Gastrocnemius medialis (tissue), 4 donors: ENCODE data around the gene SUCLG2.

Experiments
- POLR2A ChIP-seq, 2 donors: fragments of 450-650 bp; IDR thresholded peaks; one replicate each; pipeline ENCODE4 v1.6.1; 2017; ENCODE audit warnings: antibody characterized with exemption in 2 of 2, mild to moderate bottlenecking in 2 of 2, moderate library complexity in 2 of 2
- TF ChIP-seq, protein P1 (sequence below), 5 experiments: fragments of 450-650 bp in 3 of 5; fragments of 200-600 bp in 2 of 5; sonication (generic) in 2 of 5; IDR thresholded peaks in 4 of 5; conservative IDR thresholded peaks in 1 of 5; 1 replicate in 4 of 5; 2 replicates in 1 of 5; pipeline ENCODE4 v1.5.1; 2016 to 2019; ENCODE audit warnings: antibody characterized with exemption in 5 of 5, mild to moderate bottlenecking in 3 of 5, moderate library complexity in 3 of 5

DNA sequence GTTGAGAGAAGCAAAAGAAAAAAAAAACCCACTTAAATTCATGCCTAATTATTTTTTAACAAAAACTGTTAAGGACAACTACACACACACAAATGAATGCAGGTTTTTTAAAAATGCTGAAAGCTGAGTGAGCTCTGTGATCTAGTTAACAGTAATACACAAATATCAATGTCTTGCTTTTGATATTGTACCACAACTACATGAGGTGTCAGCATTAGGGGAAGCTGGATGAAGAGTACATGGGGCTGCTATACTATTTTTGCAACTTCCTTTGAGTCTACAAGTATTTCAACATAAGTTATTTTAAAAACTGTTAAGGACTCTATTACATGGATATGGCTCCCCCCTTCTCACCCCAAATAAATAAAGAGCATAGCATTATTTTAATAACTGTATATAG, 44.7 kb downstream of the SUCLG2 start:
- TF ChIP-seq, protein P1, sequence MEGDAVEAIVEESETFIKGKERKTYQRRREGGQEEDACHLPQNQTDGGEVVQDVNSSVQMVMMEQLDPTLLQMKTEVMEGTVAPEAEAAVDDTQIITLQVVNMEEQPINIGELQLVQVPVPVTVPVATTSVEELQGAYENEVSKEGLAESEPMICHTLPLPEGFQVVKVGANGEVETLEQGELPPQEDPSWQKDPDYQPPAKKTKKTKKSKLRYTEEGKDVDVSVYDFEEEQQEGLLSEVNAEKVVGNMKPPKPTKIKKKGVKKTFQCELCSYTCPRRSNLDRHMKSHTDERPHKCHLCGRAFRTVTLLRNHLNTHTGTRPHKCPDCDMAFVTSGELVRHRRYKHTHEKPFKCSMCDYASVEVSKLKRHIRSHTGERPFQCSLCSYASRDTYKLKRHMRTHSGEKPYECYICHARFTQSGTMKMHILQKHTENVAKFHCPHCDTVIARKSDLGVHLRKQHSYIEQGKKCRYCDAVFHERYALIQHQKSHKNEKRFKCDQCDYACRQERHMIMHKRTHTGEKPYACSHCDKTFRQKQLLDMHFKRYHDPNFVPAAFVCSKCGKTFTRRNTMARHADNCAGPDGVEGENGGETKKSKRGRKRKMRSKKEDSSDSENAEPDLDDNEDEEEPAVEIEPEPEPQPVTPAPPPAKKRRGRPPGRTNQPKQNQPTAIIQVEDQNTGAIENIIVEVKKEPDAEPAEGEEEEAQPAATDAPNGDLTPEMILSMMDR (IDR thresholded peaks at IDR 0.05 in 4 of 5, conservative IDR thresholded peaks at IDR 0.05 in 1 of 5), result no peak
- TF ChIP-seq POLR2A (IDR thresholded peaks at IDR 0.05), result no peak
